HEK293 (cell line): ENCODE data around the gene APOL3.

Experiments
- CTCF ChIA-PET: fragments of 350-600 bp; formaldehyde crosslinking; extraction: SDS; loops from one replicate; lab custom pipeline; 2021; ENCODE audit warnings: antibody characterized with exemption; lab: Yijun Ruan, JAX
- POLR2A ChIA-PET: fragments of 300-600 bp; formaldehyde crosslinking; extraction: SDS; loops from one replicate; lab custom pipeline; 2020; ENCODE audit warnings: antibody characterized with exemption, inconsistent platforms; lab: Yijun Ruan, JAX
- H3K27ac ChIP-seq: fragments of 200-500 bp; sonication (Bioruptor generic); 2 replicates; pipeline ENCODE4 v1.5.1; 2014; ENCODE audit warnings: low read depth, low read length, control low read depth, inconsistent platforms; ENCODE audit errors: extremely low read depth
- H3K36me3 ChIP-seq, 2 experiments: fragments of 200-500 bp in 1 of 2; sonication (Bioruptor generic) in 1 of 2; 1 replicate in 1 of 2; 2 replicates in 1 of 2; pipeline ENCODE4 v1.5.1; 2014 to 2017; ENCODE audit warnings: inconsistent platforms in 2 of 2, low read length in 2 of 2; ENCODE audit not compliant: control insufficient read depth in 2 of 2, insufficient read depth in 1 of 2
- H3K4me1 ChIP-seq: fragments of 200-500 bp; sonication (Bioruptor generic); 2 replicates; pipeline ENCODE4 v1.5.1; 2014; ENCODE audit warnings: mild to moderate bottlenecking, low read length, inconsistent platforms; ENCODE audit not compliant: control insufficient read depth, insufficient read depth
- H3K4me3 ChIP-seq: 2 replicates; pipeline ENCODE4 v1.5.1; 2011; ENCODE audit warnings: low read depth, mild to moderate bottlenecking, control low read depth, low read length, moderate library complexity
- H3K9me3 ChIP-seq: fragments of 200-500 bp; sonication (Bioruptor generic); 2 replicates; pipeline ENCODE4 v1.5.1; 2014; ENCODE audit warnings: low read depth, low read length, inconsistent platforms; ENCODE audit not compliant: control insufficient read depth, insufficient read depth
- BCL11A ChIP-seq: fragments of 450-650 bp; formaldehyde crosslinking; IDR thresholded peaks from 2 replicates; pipeline ENCODE4 v1.5.1; 2016; ENCODE audit warnings: low read depth, missing biosample characterization, missing genetic modification characterization
- GLIS1 ChIP-seq: fragments of 450-650 bp; formaldehyde crosslinking; IDR thresholded peaks from 2 replicates; pipeline ENCODE4 v1.5.1; 2016; ENCODE audit warnings: missing biosample characterization, missing genetic modification characterization
- KLF10 ChIP-seq: fragments of 450-650 bp; IDR thresholded peaks from 2 replicates; pipeline ENCODE4 v1.5.1; 2018; ENCODE audit warnings: missing biosample characterization, mild to moderate bottlenecking, missing genetic modification characterization
- PRDM10 ChIP-seq: fragments of 450-650 bp; formaldehyde crosslinking; IDR thresholded peaks from 2 replicates; pipeline ENCODE4 v1.5.1; 2016; ENCODE audit warnings: missing biosample characterization, missing genetic modification characterization
- SCRT2 ChIP-seq: fragments of 450-650 bp; formaldehyde crosslinking; IDR thresholded peaks from 2 replicates; pipeline ENCODE4 v1.5.1; 2016; ENCODE audit warnings: missing biosample characterization, missing genetic modification characterization
- TCF7L2 ChIP-seq: IDR thresholded peaks from 2 replicates; pipeline ENCODE4 v1.6.1; 2011; ENCODE audit warnings: low read depth, mild to moderate bottlenecking, inconsistent platforms, low read length, moderate library complexity, borderline replicate concordance
- ZBTB11 ChIP-seq: fragments of 450-650 bp; formaldehyde crosslinking; conservative IDR thresholded peaks from 2 replicates; pipeline ENCODE4 v1.5.1; 2016; ENCODE audit warnings: low read depth, missing biosample characterization, missing genetic modification characterization
- ZBTB8A ChIP-seq: fragments of 450-650 bp; formaldehyde crosslinking; IDR thresholded peaks from 2 replicates; pipeline ENCODE4 v1.5.1; 2016; ENCODE audit warnings: missing biosample characterization, missing genetic modification characterization
- ZNF133 ChIP-seq: fragments of 450-650 bp; formaldehyde crosslinking; IDR thresholded peaks from 2 replicates; pipeline ENCODE4 v1.5.1; 2016; ENCODE audit warnings: missing biosample characterization, missing genetic modification characterization
- ZNF19 ChIP-seq: fragments of 450-650 bp; formaldehyde crosslinking; IDR thresholded peaks from 2 replicates; pipeline ENCODE4; 2016; ENCODE audit warnings: missing biosample characterization, missing genetic modification characterization, low read depth
- ZNF2 ChIP-seq: fragments of 450-650 bp; formaldehyde crosslinking; IDR thresholded peaks from 2 replicates; pipeline ENCODE4 v1.5.1; 2016; ENCODE audit warnings: missing biosample characterization, missing genetic modification characterization
- ZNF302 ChIP-seq: fragments of 450-650 bp; formaldehyde crosslinking; IDR thresholded peaks from 2 replicates; pipeline ENCODE4 v1.5.1; 2016; ENCODE audit warnings: missing biosample characterization, missing genetic modification characterization, low read depth
- ZNF311 ChIP-seq: fragments of 450-650 bp; formaldehyde crosslinking; IDR thresholded peaks from 2 replicates; pipeline ENCODE4 v1.5.1; 2017; ENCODE audit warnings: missing biosample characterization, missing genetic modification characterization, borderline replicate concordance
- ZNF645 ChIP-seq: fragments of 450-650 bp; formaldehyde crosslinking; IDR thresholded peaks from 2 replicates; pipeline ENCODE4; 2016; ENCODE audit warnings: missing biosample characterization, missing genetic modification characterization
- ZNF785 ChIP-seq: fragments of 450-650 bp; formaldehyde crosslinking; IDR thresholded peaks from 2 replicates; pipeline ENCODE4 v1.5.1; 2016; ENCODE audit warnings: missing biosample characterization, missing genetic modification characterization
- TF ChIP-seq, protein P1 (sequence below): fragments of 450-650 bp; formaldehyde crosslinking; IDR thresholded peaks from 2 replicates; pipeline ENCODE4 v1.5.1; 2016; ENCODE audit warnings: missing biosample characterization, missing genetic modification characterization

APOL3 gene

DNA sequence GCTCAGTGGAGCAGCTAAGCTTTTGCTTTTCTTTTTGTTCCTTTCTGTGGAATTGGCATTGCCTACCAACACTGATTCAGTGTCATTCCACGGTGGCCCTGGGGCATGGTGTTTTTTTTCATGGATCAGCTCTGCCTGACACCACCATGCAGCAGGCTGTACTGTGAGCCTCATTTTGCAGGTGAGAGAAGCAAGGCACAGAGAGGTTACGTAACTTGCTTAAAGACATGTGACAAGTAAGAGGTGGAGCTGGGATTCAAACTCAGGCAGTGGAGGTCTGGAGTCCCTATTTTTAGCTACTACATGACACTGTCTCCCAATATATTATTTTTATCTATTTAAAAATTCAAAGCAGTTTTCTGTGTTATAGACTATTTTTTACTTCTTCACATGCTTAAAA, 44.4 kb downstream of the APOL3 start:
- Histone ChIP-seq H3K4me3 (no peak overlapping the region), H3K9me3 (no peaks in the 10 kb centered on the region)
- TF ChIP-seq, protein P1, sequence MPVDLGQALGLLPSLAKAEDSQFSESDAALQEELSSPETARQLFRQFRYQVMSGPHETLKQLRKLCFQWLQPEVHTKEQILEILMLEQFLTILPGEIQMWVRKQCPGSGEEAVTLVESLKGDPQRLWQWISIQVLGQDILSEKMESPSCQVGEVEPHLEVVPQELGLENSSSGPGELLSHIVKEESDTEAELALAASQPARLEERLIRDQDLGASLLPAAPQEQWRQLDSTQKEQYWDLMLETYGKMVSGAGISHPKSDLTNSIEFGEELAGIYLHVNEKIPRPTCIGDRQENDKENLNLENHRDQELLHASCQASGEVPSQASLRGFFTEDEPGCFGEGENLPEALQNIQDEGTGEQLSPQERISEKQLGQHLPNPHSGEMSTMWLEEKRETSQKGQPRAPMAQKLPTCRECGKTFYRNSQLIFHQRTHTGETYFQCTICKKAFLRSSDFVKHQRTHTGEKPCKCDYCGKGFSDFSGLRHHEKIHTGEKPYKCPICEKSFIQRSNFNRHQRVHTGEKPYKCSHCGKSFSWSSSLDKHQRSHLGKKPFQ (tag by site-specific recombination), result no peak
- TF ChIP-seq KLF10 (tag by site-specific recombination), result no peak
- TF ChIP-seq BCL11A (tag by site-specific recombination), result no peak
- TF ChIP-seq ZBTB8A (tag by site-specific recombination), result no peak
- TF ChIP-seq ZNF2, result no peak
- TF ChIP-seq ZNF19 (tag by site-specific recombination), result no peak
- no peak for TF ChIP-seq ZNF785
- no peak for TF ChIP-seq ZBTB11 (tag by site-specific recombination)
- TF ChIP-seq PRDM10 (tag by site-specific recombination), result no peak
- TF ChIP-seq SCRT2 (tag by site-specific recombination), result no peak
- no peak for TF ChIP-seq ZNF133 (tag by site-specific recombination)
- no peak for TF ChIP-seq ZNF311 (tag by site-specific recombination)
- no peak for TF ChIP-seq ZNF645 (tag by site-specific recombination)
- TF ChIP-seq GLIS1 (tag by site-specific recombination), result no peak
- TF ChIP-seq TCF7L2, result no peak
- no peak for TF ChIP-seq ZNF302 (tag by site-specific recombination)
- TF ChIP-seq, all 188 proteins: peak for 0
- no peak overlapping the region for H3K27ac ChIP-seq
- H3K36me3 ChIP-seq, result no peaks in the 10 kb centered on the region
- ChIA-PET CTCF (interaction anchor here (0.7 to 3.5 kb wide), 4 partner anchors 50 to 489 kb away, joined by 3 to 26 read pairs (median 8); no protein-coding TSS in a partner anchor), POLR2A (interaction anchor here (0.7 kb wide), 2 partner anchors 11 to 786 kb away, joined by 3 to 4 read pairs; no protein-coding TSS in a partner anchor)
- H3K4me1 ChIP-seq, result no peaks in the 10 kb centered on the region
